HEK293T (cell line): ENCODE measurements around the gene PDE7B.
"Not testable (repeated sequence)": the region's sequence is repeated elsewhere in the genome, so short reads cannot be mapped to it uniquely, and the experiment has no call there.

Experiments used
- CTCF ChIA-PET: fragments of 350-600 bp; formaldehyde crosslinking; extraction: SDS; loops from one replicate; lab custom pipeline; 2021; ENCODE audit warnings: antibody characterized with exemption, inconsistent platforms; lab: Yijun Ruan, JAX
- POLR2A ChIA-PET: fragments of 350-600 bp; formaldehyde crosslinking; extraction: SDS; loops from one replicate; lab custom pipeline; 2020; ENCODE audit warnings: antibody characterized with exemption, inconsistent platforms; lab: Yijun Ruan, JAX
- DNase-seq: peaks from one replicate; pipeline ENCODE4 v3.0.0; 2012; ENCODE audit warnings: mixed read lengths; ENCODE audit errors: extremely low spot score
- ARNT ChIP-seq: fragments of 450-650 bp; IDR thresholded peaks from 2 replicates; pipeline ENCODE4 v1.6.1; 2017; ENCODE audit warnings: mild to moderate bottlenecking
- BHLHE40 ChIP-seq: fragments of 450-650 bp; IDR thresholded peaks from 2 replicates; pipeline ENCODE4 v1.6.1; 2016; ENCODE audit warnings: mild to moderate bottlenecking, moderate library complexity, borderline replicate concordance
- CTBP1 ChIP-seq: fragments of 450-650 bp; IDR thresholded peaks from 2 replicates; pipeline ENCODE4 v1.6.1; 2016; ENCODE audit warnings: borderline replicate concordance
- ELF4 ChIP-seq: fragments of 450-650 bp; IDR thresholded peaks from 2 replicates; pipeline ENCODE4 v1.6.1; 2017; ENCODE audit warnings: antibody characterized with exemption
- FOXA1 ChIP-seq: fragments of 450-650 bp; IDR thresholded peaks from 2 replicates; pipeline ENCODE4 v1.6.1; 2016; ENCODE audit warnings: mild to moderate bottlenecking
- FOXK2 ChIP-seq: fragments of 450-650 bp; IDR thresholded peaks from 2 replicates; pipeline ENCODE4 v1.6.1; 2016; ENCODE audit warnings: mild to moderate bottlenecking
- FOXM1 ChIP-seq: fragments of 450-650 bp; IDR thresholded peaks from 2 replicates; pipeline ENCODE4 v1.6.1; 2017; ENCODE audit warnings: mild to moderate bottlenecking, borderline replicate concordance
- HDGF ChIP-seq: fragments of 450-650 bp; IDR thresholded peaks from 2 replicates; pipeline ENCODE4 v1.6.1; 2017; ENCODE audit warnings: antibody characterized with exemption, borderline replicate concordance
- L3MBTL2 ChIP-seq: fragments of 450-650 bp; conservative IDR thresholded peaks from 2 replicates; pipeline ENCODE4 v1.6.1; 2016; ENCODE audit warnings: mild to moderate bottlenecking
- LEF1 ChIP-seq: fragments of 450-650 bp; IDR thresholded peaks from 2 replicates; pipeline ENCODE4 v1.6.1; 2017; ENCODE audit warnings: mild to moderate bottlenecking, borderline replicate concordance
- NFRKB ChIP-seq: fragments of 450-650 bp; IDR thresholded peaks from 2 replicates; pipeline ENCODE4 v1.6.1; 2016; ENCODE audit warnings: mild to moderate bottlenecking, moderate library complexity
- PKNOX1 ChIP-seq: fragments of 450-650 bp; IDR thresholded peaks from 2 replicates; pipeline ENCODE4 v1.6.1; 2016
- SP1 ChIP-seq: fragments of 450-650 bp; IDR thresholded peaks from 2 replicates; pipeline ENCODE4 v1.6.1; 2017
- SUZ12 ChIP-seq: fragments of 450-650 bp; IDR thresholded peaks from 2 replicates; pipeline ENCODE4 v1.6.1; 2016; ENCODE audit warnings: mild to moderate bottlenecking
- TARDBP ChIP-seq: fragments of 450-650 bp; IDR thresholded peaks from 2 replicates; pipeline ENCODE4 v1.6.1; 2016
- ZNF384 ChIP-seq: fragments of 450-650 bp; IDR thresholded peaks from 2 replicates; pipeline ENCODE4 v1.6.1; 2016

Gene PDE7B

GRCh38 chr6:135853986-135854385 is 2.5 kb downstream of the PDE7B start:
- POLR2A ChIA-PET: interaction anchor here (1.1 kb wide), 1 partner anchor 12 kb away, joined by 3 read pairs; no protein-coding TSS in a partner anchor
- CTCF ChIA-PET: no interaction called here
- DNase-seq: no peak
- TF ChIP-seq BHLHE40: no peak
- TF ChIP-seq FOXK2: no peak
- no peak for TF ChIP-seq SUZ12
- TF ChIP-seq ELF4: no peak
- TF ChIP-seq FOXA1: no peak
- TF ChIP-seq PKNOX1: no peak
- TF ChIP-seq NFRKB: no peak
- no peak for TF ChIP-seq FOXM1
- TF ChIP-seq ARNT: no peak
- no peak for TF ChIP-seq HDGF
- TF ChIP-seq LEF1: no peak
- no peak for TF ChIP-seq ZNF384
- no peak for TF ChIP-seq L3MBTL2
- TF ChIP-seq SP1: no peak
- TF ChIP-seq TARDBP: no peak
- no peak for TF ChIP-seq CTBP1

GRCh38 chr6:135854799-135855198 is 3.3 kb downstream of the PDE7B start:
- no peak for DNase-seq
- TF ChIP-seq ARNT (no peak), NFRKB (no peak), FOXK2 (no peak), TARDBP (no peak), BHLHE40 (no peak), FOXA1 (no peak), ELF4 (no peak), HDGF (no peak)
- ChIA-PET CTCF (no interaction called here), POLR2A (no interaction called here)

- ChIA-PET POLR2A (no interaction called here), CTCF (no interaction called here)
- TF ChIP-seq LEF1: no peak
- no peak for TF ChIP-seq FOXA1
- TF ChIP-seq ELF4: no peak
- TF ChIP-seq TARDBP: no peak
- no peak for TF ChIP-seq CTBP1
- TF ChIP-seq HDGF: no peak
- no peak for TF ChIP-seq PKNOX1
- TF ChIP-seq ARNT: no peak
- TF ChIP-seq L3MBTL2: no peak
- TF ChIP-seq BHLHE40: no peak
- TF ChIP-seq FOXK2: no peak
- no peak for DNase-seq
Observed at GRCh38 chr6:135858931-135859330, 7.4 kb downstream of the PDE7B start.

- no peak for DNase-seq
- CTCF ChIA-PET: no interaction called here
- no peak for TF ChIP-seq TARDBP
- no peak for TF ChIP-seq ZNF384
- no peak for TF ChIP-seq ARNT
- TF ChIP-seq CTBP1: no peak
- no peak for TF ChIP-seq PKNOX1
- no peak for TF ChIP-seq NFRKB
- TF ChIP-seq ELF4: no peak
- POLR2A ChIA-PET: no interaction called here
Observed at GRCh38 chr6:135860361-135860760, 8.9 kb downstream of the PDE7B start.

- ChIA-PET POLR2A (no interaction called here), CTCF (no interaction called here)
- no peak for TF ChIP-seq ARNT
- no peak for TF ChIP-seq FOXA1
- TF ChIP-seq FOXK2: no peak
- TF ChIP-seq TARDBP: no peak
- no peak for TF ChIP-seq SUZ12
- no peak for TF ChIP-seq L3MBTL2
- TF ChIP-seq SP1: no peak
- no peak for TF ChIP-seq HDGF
- no peak for TF ChIP-seq LEF1
- TF ChIP-seq CTBP1: no peak
- TF ChIP-seq BHLHE40: no peak
- no peak for TF ChIP-seq FOXM1
- no peak for TF ChIP-seq ELF4
- DNase-seq: no peak
Observed at GRCh38 chr6:135861189-135861588, 9.7 kb downstream of the PDE7B start.

- CTCF ChIA-PET, DNase-seq, POLR2A ChIA-PET: not testable (repeated sequence)
Observed at GRCh38 chr6:135864929-135865328, 13.4 kb downstream of the PDE7B start.
